ENCODE measurements around the gene CCL26. TPM values are rescaled to one million over a fixed set of nuclear protein-coding genes. Genes with fewer than 3 reads are reported as not detected.

The CCL26 gene
- total and polyA plus RNA-seq, 9 of the 15 experiments (the other 6 are each of a cell fraction or from before 2014, with no cell fraction given) = 2.3 to 26.8 (median 8.4) TPM

DNA sequence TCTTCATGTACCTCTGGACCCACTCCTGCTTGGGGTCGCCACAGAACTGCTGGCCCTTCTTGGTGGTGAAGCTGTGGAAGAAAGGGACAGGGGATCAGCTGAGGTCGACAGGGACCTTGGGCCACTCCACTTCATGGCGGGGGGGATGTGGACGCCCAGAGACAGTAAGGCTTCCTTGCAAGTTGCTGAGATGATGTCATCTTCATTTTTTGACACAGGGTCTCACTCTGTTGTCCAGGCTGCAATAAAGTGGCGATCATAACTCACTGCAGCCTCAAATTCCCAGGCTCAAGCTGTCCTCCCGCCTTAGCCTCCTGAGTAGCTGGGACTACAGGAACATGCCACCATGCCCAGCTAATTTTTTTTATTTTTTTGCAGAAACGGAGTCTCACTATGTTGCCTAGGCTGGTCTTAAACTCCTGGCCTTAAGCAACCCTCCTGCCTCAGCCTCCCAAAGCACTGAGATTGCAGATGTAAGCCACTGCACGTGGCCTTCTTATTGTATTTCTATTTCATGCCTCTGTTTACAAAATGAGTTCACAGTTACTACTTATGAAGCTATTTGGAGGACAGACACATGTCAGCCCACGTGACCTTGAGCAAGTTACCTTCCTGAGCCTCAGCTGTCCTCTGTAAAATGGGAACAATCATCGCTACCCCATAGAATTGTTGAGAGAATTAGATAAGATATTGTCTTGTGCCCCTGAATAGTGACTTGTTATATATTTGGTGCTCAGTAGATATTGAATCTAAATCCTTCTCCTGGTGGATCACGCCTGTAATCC lies 40.1 kb upstream of the CCL26 start (continued):
- TF ChIP-seq, protein P1, sequence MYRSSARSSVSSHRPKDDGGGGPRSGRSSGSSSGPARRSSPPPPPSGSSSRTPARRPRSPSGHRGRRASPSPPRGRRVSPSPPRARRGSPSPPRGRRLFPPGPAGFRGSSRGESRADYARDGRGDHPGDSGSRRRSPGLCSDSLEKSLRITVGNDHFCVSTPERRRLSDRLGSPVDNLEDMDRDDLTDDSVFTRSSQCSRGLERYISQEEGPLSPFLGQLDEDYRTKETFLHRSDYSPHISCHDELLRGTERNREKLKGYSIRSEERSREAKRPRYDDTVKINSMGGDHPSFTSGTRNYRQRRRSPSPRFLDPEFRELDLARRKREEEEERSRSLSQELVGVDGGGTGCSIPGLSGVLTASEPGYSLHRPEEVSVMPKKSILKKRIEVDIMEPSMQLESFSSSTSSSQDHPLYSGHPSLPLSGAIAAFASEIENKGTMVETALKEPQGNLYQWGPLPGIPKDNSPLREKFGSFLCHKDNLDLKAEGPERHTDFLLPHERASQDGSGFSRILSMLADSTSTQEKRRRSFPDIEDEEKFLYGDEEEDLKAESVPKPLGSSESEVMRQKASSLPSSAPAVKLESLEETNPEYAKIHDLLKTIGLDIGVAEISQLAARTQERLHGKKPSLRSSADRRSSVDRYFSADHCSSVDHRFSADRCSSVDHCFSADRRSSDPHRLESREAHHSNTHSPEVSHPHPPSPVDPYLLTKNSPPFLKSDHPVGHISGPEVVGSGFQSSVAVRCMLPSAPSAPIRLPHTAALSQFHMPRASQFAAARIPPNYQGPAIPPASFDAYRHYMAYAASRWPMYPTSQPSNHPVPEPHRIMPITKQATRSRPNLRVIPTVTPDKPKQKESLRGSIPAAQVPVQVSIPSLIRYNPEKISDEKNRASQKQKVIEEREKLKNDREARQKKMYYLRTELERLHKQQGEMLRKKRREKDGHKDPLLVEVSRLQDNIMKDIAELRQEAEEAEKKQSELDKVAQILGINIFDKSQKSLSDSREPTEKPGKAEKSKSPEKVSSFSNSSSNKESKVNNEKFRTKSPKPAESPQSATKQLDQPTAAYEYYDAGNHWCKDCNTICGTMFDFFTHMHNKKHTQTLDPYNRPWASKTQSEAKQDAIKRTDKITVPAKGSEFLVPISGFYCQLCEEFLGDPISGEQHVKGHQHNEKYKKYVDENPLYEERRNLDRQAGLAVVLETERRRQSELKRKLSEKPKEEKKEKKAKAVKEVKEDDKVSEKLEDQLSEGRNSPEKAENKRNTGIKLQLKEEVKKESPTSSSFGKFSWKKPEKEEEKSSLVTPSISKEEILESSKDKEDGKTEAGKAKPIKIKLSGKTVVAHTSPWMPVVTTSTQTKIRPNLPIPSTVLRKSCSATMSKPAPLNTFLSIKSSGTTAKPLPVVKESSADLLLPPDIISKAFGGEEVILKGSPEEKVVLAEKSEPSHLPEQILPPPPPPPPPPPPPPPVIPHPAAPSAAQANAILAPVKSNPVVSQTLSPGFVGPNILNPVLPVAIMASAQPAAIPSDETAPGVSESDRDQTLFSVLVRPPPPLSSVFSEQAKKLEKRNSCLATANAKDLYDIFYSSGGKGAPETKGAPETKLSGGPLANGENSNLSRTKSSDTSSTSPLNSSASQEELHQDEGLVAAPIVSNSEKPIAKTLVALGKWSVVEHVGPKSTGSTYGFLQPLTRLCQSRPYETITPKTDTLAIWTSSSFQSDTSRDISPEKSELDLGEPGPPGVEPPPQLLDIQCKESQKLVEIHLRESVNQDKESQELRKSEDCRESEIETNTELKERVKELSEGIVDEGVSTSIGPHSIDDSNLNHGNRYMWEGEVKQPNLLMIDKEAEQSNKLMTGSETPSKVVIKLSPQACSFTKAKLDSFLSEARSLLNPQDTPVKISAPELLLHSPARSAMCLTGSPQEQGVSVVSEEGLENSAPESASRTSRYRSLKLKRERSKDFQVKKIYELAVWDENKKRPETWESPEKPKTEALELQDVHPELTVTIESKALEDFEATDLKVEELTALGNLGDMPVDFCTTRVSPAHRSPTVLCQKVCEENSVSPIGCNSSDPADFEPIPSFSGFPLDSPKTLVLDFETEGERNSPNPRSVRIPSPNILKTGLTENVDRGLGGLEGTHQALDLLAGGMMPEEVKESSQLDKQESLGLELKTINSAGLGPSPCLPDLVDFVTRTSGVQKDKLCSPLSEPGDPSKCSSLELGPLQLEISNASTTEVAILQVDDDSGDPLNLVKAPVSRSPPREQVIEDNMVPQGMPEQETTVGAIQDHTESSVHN (IDR thresholded peaks at IDR 0.05; ENCODE audit: borderline replicate concordance in 1 of 2, low read depth in 1 of 2) = no peak
- TF ChIP-seq NFXL1 (CRISPR knock-in tag; IDR thresholded peaks at IDR 0.05) (no peak), NR2C1 (IDR thresholded peaks at IDR 0.05) (no peak), NR2C1 (tag; IDR thresholded peaks at IDR 0.05) (no peak), ZNF212 (CRISPR knock-in tag; IDR thresholded peaks at IDR 0.05) (no peak), TAF1 (IDR thresholded peaks at IDR 0.05; ENCODE audit: control insufficient read depth, extremely low read depth, insufficient read depth, low read length, severe bottlenecking) (no peak), PRMT5 (CRISPR knock-in tag; IDR thresholded peaks at IDR 0.05) (no peak), TCF7 (IDR thresholded peaks at IDR 0.05; ENCODE audit: borderline replicate concordance) (no peak), ELF2 (CRISPR knock-in tag; IDR thresholded peaks at IDR 0.05) (no peak), MCM2 (IDR thresholded peaks at IDR 0.05; ENCODE audit: low read depth) (no peak)
- TF ChIP-seq, protein P2, sequence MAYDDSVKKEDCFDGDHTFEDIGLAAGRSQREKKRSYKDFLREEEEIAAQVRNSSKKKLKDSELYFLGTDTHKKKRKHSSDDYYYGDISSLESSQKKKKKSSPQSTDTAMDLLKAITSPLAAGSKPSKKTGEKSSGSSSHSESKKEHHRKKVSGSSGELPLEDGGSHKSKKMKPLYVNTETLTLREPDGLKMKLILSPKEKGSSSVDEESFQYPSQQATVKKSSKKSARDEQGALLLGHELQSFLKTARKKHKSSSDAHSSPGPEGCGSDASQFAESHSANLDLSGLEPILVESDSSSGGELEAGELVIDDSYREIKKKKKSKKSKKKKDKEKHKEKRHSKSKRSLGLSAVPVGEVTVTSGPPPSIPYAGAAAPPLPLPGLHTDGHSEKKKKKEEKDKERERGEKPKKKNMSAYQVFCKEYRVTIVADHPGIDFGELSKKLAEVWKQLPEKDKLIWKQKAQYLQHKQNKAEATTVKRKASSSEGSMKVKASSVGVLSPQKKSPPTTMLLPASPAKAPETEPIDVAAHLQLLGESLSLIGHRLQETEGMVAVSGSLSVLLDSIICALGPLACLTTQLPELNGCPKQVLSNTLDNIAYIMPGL (CRISPR knock-in tag; IDR thresholded peaks at IDR 0.05) = no peak
- TF ChIP-seq, protein P3, sequence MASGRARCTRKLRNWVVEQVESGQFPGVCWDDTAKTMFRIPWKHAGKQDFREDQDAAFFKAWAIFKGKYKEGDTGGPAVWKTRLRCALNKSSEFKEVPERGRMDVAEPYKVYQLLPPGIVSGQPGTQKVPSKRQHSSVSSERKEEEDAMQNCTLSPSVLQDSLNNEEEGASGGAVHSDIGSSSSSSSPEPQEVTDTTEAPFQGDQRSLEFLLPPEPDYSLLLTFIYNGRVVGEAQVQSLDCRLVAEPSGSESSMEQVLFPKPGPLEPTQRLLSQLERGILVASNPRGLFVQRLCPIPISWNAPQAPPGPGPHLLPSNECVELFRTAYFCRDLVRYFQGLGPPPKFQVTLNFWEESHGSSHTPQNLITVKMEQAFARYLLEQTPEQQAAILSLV (tag; IDR thresholded peaks at IDR 0.05) = no peak
- TF ChIP-seq, protein P4, sequence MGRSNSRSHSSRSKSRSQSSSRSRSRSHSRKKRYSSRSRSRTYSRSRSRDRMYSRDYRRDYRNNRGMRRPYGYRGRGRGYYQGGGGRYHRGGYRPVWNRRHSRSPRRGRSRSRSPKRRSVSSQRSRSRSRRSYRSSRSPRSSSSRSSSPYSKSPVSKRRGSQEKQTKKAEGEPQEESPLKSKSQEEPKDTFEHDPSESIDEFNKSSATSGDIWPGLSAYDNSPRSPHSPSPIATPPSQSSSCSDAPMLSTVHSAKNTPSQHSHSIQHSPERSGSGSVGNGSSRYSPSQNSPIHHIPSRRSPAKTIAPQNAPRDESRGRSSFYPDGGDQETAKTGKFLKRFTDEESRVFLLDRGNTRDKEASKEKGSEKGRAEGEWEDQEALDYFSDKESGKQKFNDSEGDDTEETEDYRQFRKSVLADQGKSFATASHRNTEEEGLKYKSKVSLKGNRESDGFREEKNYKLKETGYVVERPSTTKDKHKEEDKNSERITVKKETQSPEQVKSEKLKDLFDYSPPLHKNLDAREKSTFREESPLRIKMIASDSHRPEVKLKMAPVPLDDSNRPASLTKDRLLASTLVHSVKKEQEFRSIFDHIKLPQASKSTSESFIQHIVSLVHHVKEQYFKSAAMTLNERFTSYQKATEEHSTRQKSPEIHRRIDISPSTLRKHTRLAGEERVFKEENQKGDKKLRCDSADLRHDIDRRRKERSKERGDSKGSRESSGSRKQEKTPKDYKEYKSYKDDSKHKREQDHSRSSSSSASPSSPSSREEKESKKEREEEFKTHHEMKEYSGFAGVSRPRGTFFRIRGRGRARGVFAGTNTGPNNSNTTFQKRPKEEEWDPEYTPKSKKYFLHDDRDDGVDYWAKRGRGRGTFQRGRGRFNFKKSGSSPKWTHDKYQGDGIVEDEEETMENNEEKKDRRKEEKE (IDR thresholded peaks at IDR 0.05; ENCODE audit: borderline replicate concordance in 1 of 2, control insufficient read depth in 1 of 2, low read depth in 2 of 2, low read length in 1 of 2) = no peak
